CD8-positive, alpha-beta memory T cell (primary cell): Measurements from ENCODE around the gene IFI16. TPM values are rescaled to one million over a fixed set of nuclear protein-coding genes. Genes with fewer than 3 reads are reported as not detected.
"Not testable (repeated sequence)": the region's sequence is repeated elsewhere in the genome, so short reads cannot be mapped to it uniquely, and the experiment has no call there.

ENCODE experiments used
- CTCF ChIA-PET: fragments of 350-600 bp; sonication (Branson Sonifier 250); formaldehyde crosslinking; loops from one replicate; lab custom pipeline; 2021; ENCODE audit warnings: antibody characterized with exemption; lab: Charles Lee
- POLR2A ChIA-PET: fragments of 350-600 bp; sonication (Branson Sonifier 250); formaldehyde crosslinking; loops from one replicate; lab custom pipeline; 2021; ENCODE audit warnings: antibody characterized with exemption; lab: Charles Lee
- DNase-seq, 5 donors: peaks; one replicate each; pipeline versions ENCODE4 v3.0.0 to v3.0.0-alpha.2; 2020 to 2022; ENCODE audit warnings: mixed read lengths in 1 of 5
- H3K27ac ChIP-seq: one replicate; pipeline ENCODE4 v1.7.0; 2013; ENCODE audit warnings: low read depth, mild to moderate bottlenecking, low read length, moderate library complexity
- H3K27me3 ChIP-seq: 2 replicates; pipeline ENCODE4 v1.7.0; 2013; ENCODE audit warnings: low read length, mild to moderate bottlenecking; ENCODE audit not compliant: insufficient read depth, poor library complexity, severe bottlenecking
- H3K36me3 ChIP-seq: 2 replicates; pipeline ENCODE4 v1.7.0; 2013; ENCODE audit warnings: mild to moderate bottlenecking, low read length, moderate library complexity; ENCODE audit not compliant: insufficient read depth
- H3K4me1 ChIP-seq: 2 replicates; pipeline ENCODE4 v1.7.0; 2013; ENCODE audit warnings: mild to moderate bottlenecking, low read length, moderate library complexity; ENCODE audit not compliant: insufficient read depth
- H3K4me3 ChIP-seq: 2 replicates; pipeline ENCODE4 v1.7.0; 2013; ENCODE audit warnings: mild to moderate bottlenecking, low read length
- H3K9me3 ChIP-seq: 2 replicates; pipeline ENCODE4 v1.7.0; 2013; ENCODE audit warnings: mild to moderate bottlenecking, low read length
- H3K27ac Mint-ChIP-seq, 8 donors: one replicate each; pipeline ENCODE4 v1.8.0; 2020 to 2021; ENCODE audit warnings: mixed read lengths in 8 of 8, mild to moderate bottlenecking in 6 of 8, inconsistent platforms in 3 of 8, moderate library complexity in 3 of 8
- H3K27me3 Mint-ChIP-seq, 2 donors: one replicate each; pipeline ENCODE4 v1.8.0; 2020 to 2021; ENCODE audit warnings: mixed read lengths in 2 of 2, mild to moderate bottlenecking in 1 of 2, moderate library complexity in 1 of 2
- H3K36me3 Mint-ChIP-seq, 3 donors: one replicate each; pipeline ENCODE4 v1.8.0; 2020 to 2021; ENCODE audit warnings: mixed read lengths in 3 of 3, inconsistent platforms in 1 of 3, mild to moderate bottlenecking in 1 of 3
- H3K4me1 Mint-ChIP-seq, 3 donors: one replicate each; pipeline ENCODE4 v1.8.0; 2020 to 2021; ENCODE audit warnings: mixed read lengths in 3 of 3, inconsistent platforms in 1 of 3, mild to moderate bottlenecking in 1 of 3
- H3K4me3 Mint-ChIP-seq, 7 donors: one replicate each; pipeline ENCODE4 v1.8.0; 2020 to 2021; ENCODE audit warnings: mixed read lengths in 7 of 7, mild to moderate bottlenecking in 6 of 7, moderate library complexity in 4 of 7, inconsistent platforms in 2 of 7
- H3K9me3 Mint-ChIP-seq, 5 donors: one replicate each; pipeline ENCODE4 v1.8.0; 2020 to 2022; ENCODE audit warnings: mixed read lengths in 5 of 5, mild to moderate bottlenecking in 3 of 5, moderate library complexity in 2 of 5, inconsistent platforms in 1 of 5
- polyA plus RNA-seq: library from polyadenylated mRNA; unstranded; fragments of 300-500 nt; fragmentation: Illumina TruSeq; gene quantifications from one replicate; pipeline ENCODE4 v1.2.3, GENCODE V29; 2021
- total RNA-seq, 2 experiments: library from RNA; stranded (reverse); gene quantifications; one replicate each; pipeline ENCODE4 v1.2.3, GENCODE V29; 2021

The IFI16 gene
- total and polyA plus RNA-seq, 3 experiments from 2014 or later = 126 to 186 (median 175) TPM

DNA sequence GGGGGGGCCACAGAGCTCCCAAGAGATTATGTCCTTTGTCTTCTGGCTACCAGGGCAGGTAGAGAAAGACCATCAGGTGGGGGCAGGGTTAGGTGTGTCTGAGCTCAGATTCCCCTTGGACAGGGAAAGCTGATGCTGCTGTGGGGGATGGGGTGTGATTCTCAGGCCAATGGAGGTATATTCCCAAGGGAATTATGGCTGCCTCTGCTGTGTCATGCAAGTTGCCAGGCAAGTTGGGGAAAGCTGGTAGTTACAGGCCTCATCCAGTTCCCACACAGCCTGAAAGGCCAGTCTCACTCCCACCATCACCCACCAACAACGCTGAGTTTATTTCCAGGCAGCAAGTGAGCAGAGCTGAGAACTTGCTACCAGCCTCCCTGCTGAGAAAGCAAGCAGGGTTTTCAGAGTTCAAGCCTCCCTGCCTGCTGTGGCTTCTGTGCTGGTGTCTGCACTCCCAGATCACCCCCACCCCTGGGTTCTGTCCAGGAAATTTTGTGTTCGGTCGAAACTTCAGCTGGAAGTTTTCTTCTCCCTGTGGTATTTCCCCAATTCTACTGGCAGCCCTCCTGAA is 21.3 kb downstream of the IFI16 start:
- H3K27me3 ChIP-seq = no peaks in the 10 kb centered on the region
- peaks cover 52% of the 10 kb centered on the region for H3K36me3 ChIP-seq
- ChIA-PET CTCF (interaction anchor here (0.6 to 1.4 kb wide), 3 partner anchors 10 to 472 kb away, joined by 3 to 4 read pairs (median 3); no protein-coding TSS in a partner anchor), POLR2A (no interaction called here)
- H3K9me3 Mint-ChIP-seq = peaks cover 2 to 8% (median 4%) of the 10 kb centered on the region in 5 donors
- peaks cover 7% of the 10 kb centered on the region for H3K4me1 ChIP-seq
- H3K27ac ChIP-seq = no peak overlapping the region
- peak overlapping the region in 1 of 7 donors; percentile 16 for H3K4me3 Mint-ChIP-seq
- H3K4me3 ChIP-seq = no peak overlapping the region
- no peaks in the 10 kb centered on the region for H3K27me3 Mint-ChIP-seq
- no peak for DNase-seq
- peaks cover 65 to 90% (median 83%) of the 10 kb centered on the region in 3 donors for H3K4me1 Mint-ChIP-seq
- no peaks in the 10 kb centered on the region for H3K9me3 ChIP-seq
- H3K36me3 Mint-ChIP-seq = peaks cover 39 to 94% (median 53%) of the 10 kb centered on the region in 3 donors
- peak overlapping the region in 4 of 8 donors; percentile 6 to 79 (median 16) for H3K27ac Mint-ChIP-seq

- Histone ChIP-seq H3K27me3 (no peaks in the 10 kb centered on the region), H3K9me3 (no peaks in the 10 kb centered on the region), H3K4me3 (no peak overlapping the region), H3K36me3 (peaks cover 48% of the 10 kb centered on the region), H3K27ac (no peak overlapping the region), H3K4me1 (no peaks in the 10 kb centered on the region)
- peak overlapping the region in 3 of 8 donors; percentile 60 to 84 (median 60) for H3K27ac Mint-ChIP-seq
- H3K4me1 Mint-ChIP-seq = peaks cover 36 to 91% (median 74%) of the 10 kb centered on the region in 3 donors
- CTCF ChIA-PET = interaction anchor here (0.9 to 1.4 kb wide), 2 partner anchors 9 to 13 kb away, joined by 3 read pairs; no protein-coding TSS in a partner anchor
- no peaks in the 10 kb centered on the region for H3K27me3 Mint-ChIP-seq
- peaks cover 0 to 95% (median 32%) of the 10 kb centered on the region in 3 donors for H3K36me3 Mint-ChIP-seq
- no peak for DNase-seq
- POLR2A ChIA-PET = interaction anchor here (0.5 kb wide), 1 partner anchor 8 kb away, joined by 3 read pairs; no protein-coding TSS in a partner anchor
- no peak overlapping the region for H3K4me3 Mint-ChIP-seq
- no peaks in the 10 kb centered on the region for H3K9me3 Mint-ChIP-seq
Measured at GRCh38 chr1:159040206-159040605, 30.5 kb downstream of the IFI16 start.

GRCh38 chr1:159040893-159041724 is 31.4 kb downstream of the IFI16 start:
- POLR2A ChIA-PET = no interaction called here
- Histone ChIP-seq H3K36me3 (peaks cover 41% of the 10 kb centered on the region), H3K4me1 (peaks cover 4% of the 10 kb centered on the region), H3K27me3 (no peaks in the 10 kb centered on the region), H3K27ac (no peak overlapping the region), H3K4me3 (no peak overlapping the region), H3K9me3 (no peaks in the 10 kb centered on the region)
- Mint-ChIP-seq H3K4me1 (peaks cover 40 to 89% (median 80%) of the 10 kb centered on the region in 3 donors), H3K9me3 (no peaks in the 10 kb centered on the region), H3K27me3 (no peaks in the 10 kb centered on the region), H3K27ac (peak overlapping the region; percentile 35 to 86 (median 80)), H3K36me3 (peaks cover 0 to 92% (median 31%) of the 10 kb centered on the region in 3 donors), H3K4me3 (no peak overlapping the region)
- no peak for DNase-seq
- CTCF ChIA-PET = interaction anchor here (0.9 to 1.4 kb wide), 3 partner anchors 10 to 43 kb away, joined by 3 read pairs; no protein-coding TSS in a partner anchor

GRCh38 chr1:159046486-159046885 is 36.8 kb downstream of the IFI16 start:
- H3K27me3 Mint-ChIP-seq = not testable (repeated sequence)

DNA sequence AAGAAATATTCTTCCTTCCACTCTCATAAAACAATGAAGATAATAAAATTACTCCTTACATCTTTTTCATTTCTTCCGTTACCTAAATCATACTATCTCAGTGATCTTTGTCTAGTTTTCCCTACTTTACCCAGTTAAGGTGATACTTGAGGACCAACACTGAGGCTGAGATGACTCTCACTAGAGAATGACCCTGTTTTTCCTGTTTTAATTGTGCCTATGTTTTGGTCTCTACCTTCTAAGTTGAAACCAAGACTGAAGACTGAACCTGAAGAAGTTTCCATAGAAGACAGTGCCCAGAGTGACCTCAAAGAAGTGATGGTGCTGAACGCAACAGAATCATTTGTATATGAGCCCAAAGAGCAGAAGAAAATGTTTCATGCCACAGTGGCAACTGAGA is 41.7 kb downstream of the IFI16 start:
- Histone ChIP-seq H3K9me3 (no peaks in the 10 kb centered on the region), H3K27ac (no peak overlapping the region), H3K4me3 (no peak overlapping the region), H3K4me1 (peaks cover 23% of the 10 kb centered on the region), H3K36me3 (peaks cover 53% of the 10 kb centered on the region), H3K27me3 (no peaks in the 10 kb centered on the region)
- Mint-ChIP-seq H3K27ac (peak overlapping the region in 7 of 8 donors; percentile 0 to 88 (median 51)), H3K27me3 (no peaks in the 10 kb centered on the region), H3K9me3 (no peaks in the 10 kb centered on the region), H3K4me3 (no peak overlapping the region), H3K36me3 (peaks cover 9 to 92% (median 39%) of the 10 kb centered on the region in 3 donors), H3K4me1 (peaks cover 46 to 74% (median 69%) of the 10 kb centered on the region in 3 donors)
- POLR2A ChIA-PET = no interaction called here
- no peak for DNase-seq
- CTCF ChIA-PET = no interaction called here

More at GRCh38 chr1:159046486-159046885, 36.8 kb downstream of the IFI16 start:
- H3K27me3 ChIP-seq, H3K27ac ChIP-seq, POLR2A ChIA-PET, H3K9me3 ChIP-seq, H3K9me3 Mint-ChIP-seq, CTCF ChIA-PET, H3K4me3 ChIP-seq: not testable (repeated sequence)
- Mint-ChIP-seq H3K36me3 (peaks cover 7 to 86% (median 22%) of the 10 kb centered on the region in 3 donors), H3K27ac (peak overlapping the region; percentile 55 to 92 (median 76)), H3K4me3 (peak overlapping the region in 5 of 7 donors; percentile 11 to 47 (median 27)), H3K4me1 (peaks cover 38 to 74% (median 72%) of the 10 kb centered on the region in 3 donors)
- peaks cover 38% of the 10 kb centered on the region for H3K36me3 ChIP-seq
- H3K4me1 ChIP-seq = peaks cover 10% of the 10 kb centered on the region
- peak in 2 of 5 donors; percentile 8 to 35 for DNase-seq

DNA sequence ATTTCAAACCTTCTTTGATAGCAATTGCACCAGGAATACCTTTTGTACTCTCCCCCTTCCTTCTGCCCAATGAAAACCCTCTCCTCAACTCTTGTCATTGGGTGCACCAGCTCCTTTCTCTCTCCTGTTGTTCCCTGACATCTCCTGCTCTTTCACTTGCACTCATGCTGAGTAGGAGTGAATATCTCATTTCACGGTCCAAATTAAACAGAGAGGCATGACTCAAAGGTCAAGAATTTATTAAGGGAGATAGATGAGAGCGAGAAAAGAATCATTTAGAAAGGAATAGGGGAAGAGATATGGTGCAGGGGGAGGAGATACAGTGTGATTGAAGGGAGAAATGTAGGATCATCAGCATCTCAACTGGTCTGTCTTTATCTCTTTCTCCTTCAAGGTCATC is 44.7 kb downstream of the IFI16 start:
- peak overlapping the region; percentile 57 to 95 (median 72) for H3K27ac Mint-ChIP-seq
- no peak for DNase-seq
- Histone ChIP-seq H3K9me3 (no peaks in the 10 kb centered on the region), H3K4me3 (no peak overlapping the region), H3K4me1 (peaks cover 20% of the 10 kb centered on the region), H3K36me3 (peaks cover 42% of the 10 kb centered on the region), H3K27me3 (no peaks in the 10 kb centered on the region), H3K27ac (no peak overlapping the region)
- H3K27me3 Mint-ChIP-seq = no peaks in the 10 kb centered on the region
- peak overlapping the region in 1 of 7 donors; percentile 1 for H3K4me3 Mint-ChIP-seq
- H3K9me3 Mint-ChIP-seq = no peaks in the 10 kb centered on the region
- POLR2A ChIA-PET = no interaction called here
- CTCF ChIA-PET = no interaction called here
- H3K4me1 Mint-ChIP-seq = peaks cover 38 to 69% (median 56%) of the 10 kb centered on the region in 3 donors
- H3K36me3 Mint-ChIP-seq = peaks cover 4 to 84% (median 41%) of the 10 kb centered on the region in 3 donors

GRCh38 chr1:159055181-159055641 is 45.5 kb downstream of the IFI16 start:
- no peaks in the 10 kb centered on the region for H3K9me3 ChIP-seq
- Mint-ChIP-seq H3K9me3 (no peaks in the 10 kb centered on the region), H3K27ac (peak overlapping the region; percentile 27 to 95 (median 75)), H3K36me3 (peaks cover 4 to 77% (median 38%) of the 10 kb centered on the region in 3 donors), H3K4me1 (peaks cover 38 to 66% (median 59%) of the 10 kb centered on the region in 3 donors), H3K27me3 (no peaks in the 10 kb centered on the region), H3K4me3 (peak overlapping the region in 3 of 7 donors; percentile 0 to 32 (median 6))
- CTCF ChIA-PET = no interaction called here
- POLR2A ChIA-PET = no interaction called here
- no peak for DNase-seq
- peaks cover 42% of the 10 kb centered on the region for H3K36me3 ChIP-seq
- peaks cover 20% of the 10 kb centered on the region for H3K4me1 ChIP-seq
- no peak overlapping the region for H3K4me3 ChIP-seq
- no peaks in the 10 kb centered on the region for H3K27me3 ChIP-seq
- H3K27ac ChIP-seq = no peak overlapping the region
